Trophoblast cell (in vitro differentiated cells and primary cell): Measurements from ENCODE around the gene ARIH2.

Experiments used
- DNase-seq, 2 donors: peaks; one replicate each; pipeline ENCODE4 v3.0.0-alpha.2; 2016
- H2AFZ ChIP-seq: 2 replicates; pipeline ENCODE4 v1.6.1; 2013; ENCODE audit warnings: low read length, moderate library complexity, mild to moderate bottlenecking; ENCODE audit not compliant: insufficient read depth, poor library complexity
- H2AK5ac ChIP-seq: 2 replicates; pipeline ENCODE4 v1.6.1; 2013; ENCODE audit warnings: mild to moderate bottlenecking, low read length
- H2BK120ac ChIP-seq: 2 replicates; pipeline ENCODE4 v1.6.1; 2013; ENCODE audit warnings: low read length, mild to moderate bottlenecking, moderate library complexity; ENCODE audit not compliant: insufficient read depth, poor library complexity
- H2BK12ac ChIP-seq: 2 replicates; pipeline ENCODE4 v1.6.1; 2013; ENCODE audit warnings: mild to moderate bottlenecking, low read length, moderate library complexity
- H2BK5ac ChIP-seq: 2 replicates; pipeline ENCODE4 v1.6.1; 2013; ENCODE audit warnings: low read length, low read depth, moderate library complexity, mild to moderate bottlenecking; ENCODE audit not compliant: poor library complexity
- H3K14ac ChIP-seq: 2 replicates; pipeline ENCODE4 v1.6.1; 2013; ENCODE audit warnings: mild to moderate bottlenecking, low read length
- H3K18ac ChIP-seq: 2 replicates; pipeline ENCODE4 v1.6.1; 2013; ENCODE audit warnings: mild to moderate bottlenecking, low read length
- H3K23ac ChIP-seq: 2 replicates; pipeline ENCODE4 v1.6.1; 2013; ENCODE audit warnings: low read length
- H3K27ac ChIP-seq: 2 replicates; pipeline ENCODE4 v1.5.1; 2013; ENCODE audit warnings: low read depth, mild to moderate bottlenecking, inconsistent platforms, low read length, moderate library complexity
- H3K27me3 ChIP-seq: 2 replicates; pipeline ENCODE4 v1.6.1; 2013; ENCODE audit warnings: inconsistent platforms, mild to moderate bottlenecking, low read length, moderate library complexity; ENCODE audit not compliant: insufficient read depth
- H3K36me3 ChIP-seq, 2 experiments: 1 replicate in 1 of 2; 2 replicates in 1 of 2; pipeline ENCODE4 v1.6.1; 2013; ENCODE audit warnings: low read length in 2 of 2, mild to moderate bottlenecking in 2 of 2, moderate library complexity in 1 of 2; ENCODE audit not compliant: insufficient read depth in 2 of 2, control insufficient read depth in 1 of 2
- H3K4ac ChIP-seq: 2 replicates; pipeline ENCODE4 v1.6.1; 2013; ENCODE audit warnings: low read depth, mild to moderate bottlenecking, low read length, moderate library complexity
- H3K4me1 ChIP-seq, 2 experiments: 1 replicate in 1 of 2; 2 replicates in 1 of 2; pipeline ENCODE4 v1.6.1; 2013; ENCODE audit warnings: low read length in 2 of 2, mild to moderate bottlenecking in 2 of 2, moderate library complexity in 1 of 2; ENCODE audit not compliant: insufficient read depth in 2 of 2, control insufficient read depth in 1 of 2
- H3K4me2 ChIP-seq: 2 replicates; pipeline ENCODE4 v1.6.1; 2013; ENCODE audit warnings: inconsistent platforms, mild to moderate bottlenecking, low read length, moderate library complexity
- H3K4me3 ChIP-seq: 2 replicates; pipeline ENCODE4 v1.5.1; 2013; ENCODE audit warnings: mild to moderate bottlenecking, low read depth, low read length, inconsistent platforms
- H3K79me1 ChIP-seq: one replicate; pipeline ENCODE4 v1.6.1; 2013; ENCODE audit warnings: low read length
- H3K79me2 ChIP-seq: 2 replicates; pipeline ENCODE4 v1.6.1; 2013; ENCODE audit warnings: low read length, mild to moderate bottlenecking; ENCODE audit not compliant: control insufficient read depth, insufficient read depth, poor library complexity
- H3K9ac ChIP-seq: 2 replicates; pipeline ENCODE4 v1.6.1; 2013; ENCODE audit warnings: mild to moderate bottlenecking, low read length
- H3K9me3 ChIP-seq: 2 replicates; pipeline ENCODE4 v1.6.1; 2013; ENCODE audit warnings: low read depth, mild to moderate bottlenecking, control low read depth, inconsistent platforms, low read length; ENCODE audit not compliant: insufficient read depth
- H4K12ac ChIP-seq: 2 replicates; pipeline ENCODE4 v1.6.1; 2013; ENCODE audit warnings: low read depth, mild to moderate bottlenecking, low read length, moderate library complexity
- H4K8ac ChIP-seq: 2 replicates; pipeline ENCODE4 v1.6.1; 2013; ENCODE audit warnings: low read depth, mild to moderate bottlenecking, low read length, moderate library complexity
- H4K91ac ChIP-seq: one replicate; pipeline ENCODE4 v1.6.1; 2013; ENCODE audit warnings: low read depth, mild to moderate bottlenecking, low read length, moderate library complexity
- WGBS: extraction: QIAGEN DNeasy Blood & Tissue Kit; methylation state at CpG from one replicate; pipeline ENCODE4 v1.1.7; 2013; ENCODE audit warnings: missing lambda C conversion rate; ENCODE audit not compliant: insufficient read length, insufficient coverage; ENCODE audit errors: extremely low coverage; 5-methylcytosine and 5-hydroxymethylcytosine counted together

Gene ARIH2

GRCh38 chr3:48974076-48974864, 55.6 kb downstream of the ARIH2 start:
- Histone ChIP-seq H2BK5ac (no peak overlapping the region), H4K12ac (no peak overlapping the region), H4K8ac (no peak overlapping the region), H3K14ac (no peak overlapping the region), H3K36me3 (peaks cover 48 to 65% of the 10 kb centered on the region in 2 experiments), H3K79me2 (no peaks in the 10 kb centered on the region), H3K18ac (no peak overlapping the region), H3K4me1 (peaks cover 0 to 2% of the 10 kb centered on the region in 2 experiments), H3K23ac (no peak overlapping the region), H3K27ac (no peak overlapping the region), H3K9me3 (no peaks in the 10 kb centered on the region), H3K79me1 (no peaks in the 10 kb centered on the region), H4K91ac (no peak overlapping the region), H3K27me3 (no peaks in the 10 kb centered on the region), H3K4me3 (no peak overlapping the region), H3K4me2 (no peak overlapping the region), H3K9ac (no peak overlapping the region), H2AK5ac (no peak overlapping the region), H2AFZ (no peak overlapping the region), H2BK12ac (no peak overlapping the region), H3K4ac (no peak overlapping the region), H2BK120ac (no peak overlapping the region)
- WGBS: no CpG with 5 or more reads among the region's 10 CpGs
- no peak for DNase-seq

- no peaks in the 10 kb centered on the region for H3K27me3 ChIP-seq
These were observed 60.8 kb downstream of the ARIH2 start for GRCh38 chr3:48979451-48979850.

GRCh38 chr3:48980295-48980694, 61.7 kb downstream of the ARIH2 start:
- H3K4me1 ChIP-seq: peaks cover 0 to 2% of the 10 kb centered on the region in 2 experiments
- H2AK5ac ChIP-seq: no peak overlapping the region
- H4K12ac ChIP-seq: no peak overlapping the region
- no peak overlapping the region for H3K4ac ChIP-seq
- H3K9me3 ChIP-seq: no peaks in the 10 kb centered on the region
- no peak overlapping the region for H3K18ac ChIP-seq
- H3K27me3 ChIP-seq: no peaks in the 10 kb centered on the region
- H3K9ac ChIP-seq: no peak overlapping the region
- H3K27ac ChIP-seq: no peak overlapping the region
- H2BK5ac ChIP-seq: no peak overlapping the region
- H3K79me2 ChIP-seq: no peaks in the 10 kb centered on the region
- H3K23ac ChIP-seq: no peak overlapping the region
- H2BK12ac ChIP-seq: no peak overlapping the region
- peaks cover 52 to 68% of the 10 kb centered on the region in 2 experiments for H3K36me3 ChIP-seq
- no peak for DNase-seq
- no peak overlapping the region for H3K4me2 ChIP-seq
- H2BK120ac ChIP-seq: no peak overlapping the region
- no peak overlapping the region for H4K8ac ChIP-seq
- no peak overlapping the region for H2AFZ ChIP-seq
- no peaks in the 10 kb centered on the region for H3K79me1 ChIP-seq
- H3K14ac ChIP-seq: no peak overlapping the region
- H3K4me3 ChIP-seq: no peak overlapping the region
- WGBS: no CpG with 5 or more reads among the region's 4 CpGs
- no peak overlapping the region for H4K91ac ChIP-seq

More at GRCh38 chr3:48979451-48979850, 60.8 kb downstream of the ARIH2 start:
- Histone ChIP-seq H3K23ac (no peak overlapping the region), H3K4me3 (no peak overlapping the region), H2BK120ac (no peak overlapping the region), H2AFZ (no peak overlapping the region), H3K79me1 (no peaks in the 10 kb centered on the region), H3K27ac (no peak overlapping the region), H2BK12ac (no peak overlapping the region), H3K36me3 (peaks cover 53 to 66% of the 10 kb centered on the region in 2 experiments), H4K12ac (no peak overlapping the region), H3K9ac (no peak overlapping the region), H3K79me2 (no peaks in the 10 kb centered on the region), H3K18ac (no peak overlapping the region), H4K91ac (no peak overlapping the region), H3K14ac (no peak overlapping the region), H2BK5ac (no peak overlapping the region), H2AK5ac (no peak overlapping the region), H3K4me2 (no peak overlapping the region), H3K4me1 (peaks cover 0 to 2% of the 10 kb centered on the region in 2 experiments), H3K4ac (no peak overlapping the region), H3K9me3 (no peaks in the 10 kb centered on the region), H4K8ac (no peak overlapping the region)
- WGBS: no CpG with 5 or more reads among the region's 3 CpGs
- DNase-seq: no peak

DNA sequence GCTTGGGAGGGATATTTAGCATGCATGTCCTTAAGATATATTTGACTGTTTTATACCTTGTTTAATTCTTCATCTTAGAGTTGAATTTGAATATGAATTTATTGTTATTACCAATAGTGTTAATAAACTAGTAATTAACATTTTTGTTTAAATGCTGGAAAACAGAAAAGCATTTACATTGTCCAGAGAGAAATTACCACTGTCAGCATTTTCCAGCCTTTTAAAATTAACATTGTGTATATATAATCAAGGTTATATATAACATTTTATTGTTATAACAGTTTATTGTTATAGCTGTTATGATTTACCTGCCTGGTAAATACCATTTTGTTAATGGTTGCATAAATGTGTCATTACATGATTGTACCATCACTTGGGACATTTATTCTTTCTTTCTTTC, 63.4 kb downstream of the ARIH2 start:
- H2BK5ac ChIP-seq: no peak overlapping the region
- no peak overlapping the region for H3K14ac ChIP-seq
- H3K4me2 ChIP-seq: no peak overlapping the region
- no peak for DNase-seq
- peaks cover 41 to 58% of the 10 kb centered on the region in 2 experiments for H3K36me3 ChIP-seq
- H3K4me3 ChIP-seq: no peak overlapping the region
- H3K18ac ChIP-seq: no peak overlapping the region
- H2BK12ac ChIP-seq: no peak overlapping the region
- no peaks in the 10 kb centered on the region for H3K79me1 ChIP-seq
- H2BK120ac ChIP-seq: no peak overlapping the region
- no peak overlapping the region for H3K4ac ChIP-seq
- H3K27ac ChIP-seq: no peak overlapping the region
- H4K12ac ChIP-seq: no peak overlapping the region
- H3K27me3 ChIP-seq: no peaks in the 10 kb centered on the region
- H3K79me2 ChIP-seq: no peaks in the 10 kb centered on the region
- H3K9ac ChIP-seq: no peak overlapping the region
- no peak overlapping the region for H2AK5ac ChIP-seq
- H3K23ac ChIP-seq: no peak overlapping the region
- no peaks in the 10 kb centered on the region for H3K9me3 ChIP-seq
- H3K4me1 ChIP-seq: peaks cover 0 to 2% of the 10 kb centered on the region in 2 experiments
- H4K8ac ChIP-seq: no peak overlapping the region
- H2AFZ ChIP-seq: no peak overlapping the region
- no peak overlapping the region for H4K91ac ChIP-seq
